Activated T-cell treated with anti-CD3 and anti-CD28 coated beads for 4 hours (primary cell): ENCODE measurements around the gene ANKS1B.

Source experiments
- DNase-seq: peaks from one replicate; pipeline ENCODE4 v3.0.0-alpha.2; 2020

The ANKS1B gene

GRCh38 chr12:99435095-99435791 lies 549.5 kb downstream of the ANKS1B start:
- no peak for DNase-seq

GRCh38 chr12:99433155-99433554 lies 551.6 kb downstream of the ANKS1B start:
- no peak for DNase-seq

DNA sequence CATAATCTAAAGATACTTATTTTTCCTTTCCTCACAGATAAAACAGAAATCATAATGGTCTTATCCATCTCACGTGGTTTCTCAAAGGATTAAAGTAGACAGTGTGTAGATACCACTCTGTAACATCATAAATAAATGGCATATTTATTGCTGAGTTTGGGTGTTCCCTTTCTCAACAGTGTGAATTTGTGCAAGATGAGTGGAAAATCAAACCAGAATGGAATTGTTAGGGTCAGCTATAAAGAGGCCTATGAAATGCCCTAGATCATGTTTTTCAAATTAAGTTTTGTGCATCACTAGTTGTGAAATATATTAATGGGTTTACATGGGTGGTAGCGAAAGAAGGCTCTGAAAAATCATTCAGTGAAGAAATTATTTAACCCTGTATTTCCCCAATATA lies 553.5 kb downstream of the ANKS1B start:
- DNase-seq: no peak

DNA sequence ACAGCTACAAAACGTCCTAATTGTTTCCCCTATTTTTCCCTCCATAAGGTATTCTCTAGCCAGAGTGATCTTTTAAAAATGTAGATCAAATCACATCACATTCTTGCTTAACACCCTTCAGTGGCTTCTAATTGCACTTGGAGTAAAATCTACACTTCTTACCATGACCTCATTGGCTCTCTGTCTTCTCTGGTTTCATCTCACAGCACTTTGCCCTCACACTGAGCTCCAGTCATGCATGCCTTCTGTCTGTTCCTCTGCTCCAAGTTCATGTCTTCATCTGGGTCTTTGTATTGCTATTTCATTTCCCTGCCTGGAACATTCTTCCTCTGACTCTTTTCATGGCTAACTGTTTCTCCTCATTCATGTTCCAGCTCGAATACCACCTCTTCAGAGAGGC lies 557.6 kb downstream of the ANKS1B start:
- no peak for DNase-seq

DNA sequence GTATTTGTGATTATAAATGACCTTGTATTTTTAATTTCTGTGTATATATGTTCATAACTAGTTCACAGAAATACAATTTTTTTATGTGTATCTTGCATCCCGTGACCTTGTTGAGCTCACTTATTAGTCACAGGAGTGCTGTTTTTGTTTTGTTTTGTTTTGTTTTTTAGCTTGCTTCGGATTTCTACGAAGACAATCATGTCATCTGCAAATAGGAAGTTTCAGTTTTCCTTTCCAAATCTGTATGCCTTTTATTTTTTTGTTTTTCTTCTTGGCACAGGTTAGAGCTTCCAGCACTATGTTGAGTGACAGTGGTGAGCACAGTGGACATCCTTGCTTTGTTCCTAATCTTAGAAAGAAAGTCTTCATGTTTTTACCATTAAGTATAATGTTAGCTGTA lies 566.4 kb downstream of the ANKS1B start:
- no peak for DNase-seq

DNA sequence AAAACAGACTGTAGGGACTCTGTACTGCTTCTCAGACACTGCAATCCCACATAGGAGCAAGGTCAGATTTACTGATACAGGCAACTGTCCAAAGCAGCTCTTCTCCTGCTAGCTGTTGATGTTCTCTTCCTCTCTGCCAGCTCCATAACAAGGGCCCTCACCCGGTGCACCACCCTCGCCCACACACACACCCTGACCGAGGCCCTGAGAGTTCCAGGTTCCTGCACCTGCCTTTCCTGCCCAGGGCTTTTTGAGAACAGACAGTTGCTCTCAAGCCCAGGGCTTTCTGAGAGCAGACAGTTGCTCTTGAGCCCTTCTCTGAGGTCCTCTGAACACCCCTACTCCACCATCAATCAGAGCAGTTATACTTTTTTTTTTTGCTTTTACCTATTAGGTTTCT lies 571.0 kb downstream of the ANKS1B start:
- no peak for DNase-seq

- DNase-seq: no peak
These were observed 591.0 kb downstream of the ANKS1B start for GRCh38 chr12:99393763-99394162.

DNA sequence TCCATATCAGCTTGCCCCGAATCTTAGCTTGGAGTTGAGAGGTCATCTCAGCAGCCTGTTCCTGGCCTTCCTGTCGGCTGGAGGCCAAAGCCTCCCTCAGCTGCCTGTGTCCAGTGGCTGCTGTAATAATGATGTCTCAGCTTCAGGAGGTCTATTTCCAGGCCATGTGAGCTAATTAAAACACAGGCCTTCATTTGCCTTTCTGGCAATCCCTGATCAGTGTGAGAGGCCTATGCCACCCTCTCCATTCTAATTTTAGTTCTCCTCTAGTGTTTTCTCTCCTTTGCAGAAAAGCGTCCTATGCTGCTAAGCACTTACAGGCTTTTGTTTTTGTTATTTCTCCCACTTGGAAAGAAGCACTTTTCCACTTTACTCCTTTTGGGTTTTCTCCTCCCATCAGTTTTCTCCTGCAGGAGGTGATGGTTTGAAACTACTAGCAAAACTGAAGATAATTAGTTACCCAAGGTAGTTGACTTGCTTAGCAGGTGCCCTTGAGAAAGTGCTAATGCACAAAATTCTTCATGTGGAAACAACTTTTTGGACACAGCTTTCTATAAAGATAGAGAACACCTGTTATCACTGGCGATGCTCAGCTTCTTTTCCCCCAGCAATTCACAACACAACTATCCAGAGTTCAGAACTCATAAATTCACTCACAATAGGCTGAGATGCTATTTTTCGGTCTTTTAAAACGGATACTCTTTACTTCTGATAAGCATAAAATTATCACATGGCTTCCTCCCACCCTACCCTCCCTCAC lies 592.5 kb downstream of the ANKS1B start:
- DNase-seq: no peak

GRCh38 chr12:99390707-99391106 lies 594.0 kb downstream of the ANKS1B start:
- DNase-seq: no peak

GRCh38 chr12:99389751-99390150 lies 595.0 kb downstream of the ANKS1B start:
- DNase-seq: no peak

GRCh38 chr12:99388671-99389195 lies 596.0 kb downstream of the ANKS1B start:
- DNase-seq: no peak

- no peak for DNase-seq
These were observed 597.1 kb downstream of the ANKS1B start for GRCh38 chr12:99387661-99388060.

GRCh38 chr12:99386907-99387306 lies 597.8 kb downstream of the ANKS1B start:
- DNase-seq: no peak

DNA sequence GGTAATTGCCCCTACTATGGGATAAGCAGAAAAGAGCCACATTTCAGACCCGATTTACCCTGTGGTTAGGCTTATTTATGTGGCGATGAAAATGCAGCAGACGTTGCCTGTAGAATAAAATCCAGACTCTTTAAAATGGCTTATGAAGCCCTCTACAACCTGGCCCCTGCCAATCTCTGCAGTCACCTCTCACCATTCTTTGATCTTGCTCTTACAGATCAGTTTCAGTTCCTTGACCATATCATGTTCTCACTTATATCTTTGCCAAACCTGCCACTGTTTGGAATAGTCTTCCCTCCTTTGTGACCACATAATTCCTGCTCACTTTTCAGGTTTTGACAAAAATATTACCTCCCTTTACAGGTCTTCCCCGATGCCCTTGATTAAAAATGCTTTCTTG lies 601.5 kb downstream of the ANKS1B start:
- DNase-seq: no peak

DNA sequence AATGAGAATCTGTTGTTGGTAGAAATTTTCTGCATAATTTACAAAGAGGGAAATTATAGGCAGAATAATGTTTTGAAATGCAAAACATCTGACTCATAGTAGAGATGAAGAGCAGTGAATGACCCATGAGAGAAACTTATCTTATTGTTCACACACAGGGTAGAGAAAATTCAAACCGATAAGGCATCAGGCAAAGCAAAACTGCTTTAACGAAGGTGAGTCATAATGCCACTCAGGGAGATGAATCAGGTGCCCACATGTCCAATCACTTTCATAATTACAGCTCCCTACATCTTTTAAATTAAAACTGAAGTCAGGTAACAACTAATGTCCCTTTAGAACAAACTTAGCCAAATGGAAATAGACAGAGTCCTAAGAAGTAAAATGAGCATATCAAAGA lies 602.7 kb downstream of the ANKS1B start:
- no peak for DNase-seq

DNA sequence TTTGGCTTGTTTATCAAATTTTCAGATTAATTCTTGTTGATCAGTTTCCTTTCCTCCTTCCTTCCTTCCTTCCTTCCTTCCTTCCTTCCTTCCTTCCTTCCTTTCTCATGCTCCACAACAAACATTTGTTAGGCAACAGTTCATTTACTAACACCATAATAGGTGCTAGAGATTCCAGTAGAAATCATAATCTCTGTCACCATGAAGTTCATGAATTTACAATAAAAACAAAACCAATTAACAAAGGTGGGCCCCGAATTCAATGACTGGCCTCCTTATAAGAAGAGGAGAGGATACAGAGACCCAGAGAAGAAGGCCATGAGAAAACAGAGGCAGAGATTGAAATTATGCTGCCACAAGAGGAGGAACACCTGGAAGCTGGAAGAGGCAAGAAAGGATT lies 604.0 kb downstream of the ANKS1B start:
- DNase-seq: no peak

- no peak for DNase-seq
These were observed 610.7 kb downstream of the ANKS1B start for GRCh38 chr12:99374023-99374422.

DNA sequence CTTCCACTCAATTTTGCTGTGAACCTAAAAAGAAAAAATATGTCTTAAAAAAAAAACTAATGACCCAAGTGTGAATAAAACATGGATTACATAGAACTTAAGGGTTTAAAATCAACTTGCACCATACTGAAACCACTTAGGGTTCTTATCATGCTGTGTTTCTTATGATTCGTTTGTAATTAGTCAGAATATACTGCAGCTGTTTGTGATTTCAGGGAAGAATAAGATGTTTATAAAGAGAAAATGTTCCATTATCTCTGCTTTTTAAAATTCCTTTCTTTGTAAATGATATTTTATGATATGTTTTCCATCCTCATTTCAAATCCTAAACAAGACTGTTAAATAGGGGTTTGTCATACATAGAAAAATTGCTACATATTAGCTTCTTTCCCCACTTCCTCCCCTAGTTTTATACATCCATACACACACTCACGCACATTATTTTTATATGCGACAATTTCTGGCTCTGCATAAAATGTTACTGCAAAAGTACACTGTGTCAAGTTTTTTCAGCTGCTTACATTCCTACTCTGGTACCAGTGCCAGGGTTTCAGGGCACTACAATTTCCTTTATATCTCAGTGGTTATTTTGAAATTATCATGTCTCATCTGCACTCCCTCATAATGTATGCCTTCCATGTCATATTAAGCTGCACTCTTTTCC lies 612.3 kb downstream of the ANKS1B start:
- no peak for DNase-seq

DNA sequence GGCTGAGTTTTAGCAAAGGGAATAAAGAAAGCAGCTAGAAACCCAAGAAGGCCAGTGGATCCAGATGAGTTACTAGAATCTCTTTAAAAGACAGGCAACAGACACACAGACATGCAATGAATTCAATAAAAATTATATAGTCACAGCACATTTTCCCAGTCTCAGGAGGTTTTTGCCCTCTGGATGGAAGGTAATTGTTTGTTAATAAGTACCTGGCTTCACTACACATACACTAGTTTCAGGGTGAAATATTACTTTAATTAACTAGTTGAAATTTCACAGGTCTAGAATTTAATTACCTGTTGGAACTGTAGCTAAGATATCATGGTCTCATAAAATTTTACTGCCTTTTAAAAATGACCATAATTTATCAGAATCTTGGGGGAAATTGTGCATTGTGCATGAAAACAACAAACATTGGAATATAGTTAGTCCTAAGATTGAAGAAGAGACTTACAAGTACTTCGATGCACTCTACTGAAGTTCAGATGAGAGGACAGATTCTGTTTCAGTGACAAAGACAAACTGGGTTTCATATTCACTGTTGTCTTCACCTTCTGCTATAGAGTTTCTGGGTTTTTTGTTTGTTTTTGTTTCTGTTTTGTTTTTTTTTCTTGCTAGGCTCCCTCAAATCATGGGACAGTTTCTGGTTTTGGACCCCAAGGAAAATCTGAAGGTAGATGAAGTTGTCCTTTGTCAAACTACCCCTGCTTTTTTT lies 614.2 kb downstream of the ANKS1B start:
- no peak for DNase-seq

DNA sequence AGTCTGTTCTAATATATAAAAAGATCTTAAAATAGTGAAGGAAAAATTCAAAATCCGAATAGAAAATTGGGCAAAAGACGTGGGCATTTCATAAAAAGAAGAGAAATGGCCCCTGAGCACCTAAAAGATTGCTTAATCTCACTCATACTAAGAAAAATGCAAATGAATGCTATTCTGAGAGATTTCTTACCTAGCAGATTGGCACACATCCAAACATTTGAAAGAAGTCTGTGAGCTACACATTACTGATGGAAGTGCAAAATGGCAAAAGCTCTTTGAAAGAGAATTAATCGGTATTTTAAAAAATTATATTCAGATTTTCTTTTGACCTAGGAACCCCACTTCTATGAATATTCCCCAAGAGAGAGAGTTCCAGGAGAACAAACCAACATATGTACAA lies 617.6 kb downstream of the ANKS1B start:
- DNase-seq: no peak

DNA sequence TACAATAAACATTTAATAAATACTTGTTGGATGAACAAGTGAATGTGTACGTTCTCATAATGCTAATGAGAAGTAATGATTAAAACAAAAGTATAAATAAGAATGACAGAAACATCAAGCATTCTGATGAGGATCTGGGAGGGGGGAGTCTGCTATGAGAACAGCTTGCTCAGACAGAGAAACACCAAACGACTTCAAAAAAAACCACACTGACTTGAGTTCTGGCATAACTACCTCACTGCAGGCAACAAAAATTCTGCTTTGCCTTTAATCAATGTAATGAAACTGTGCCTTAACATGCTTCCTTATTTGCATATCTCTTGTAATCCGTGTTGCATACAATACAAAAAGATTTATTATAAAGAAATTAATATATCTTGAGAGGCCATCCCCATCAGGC lies 632.5 kb downstream of the ANKS1B start:
- no peak for DNase-seq

GRCh38 chr12:99343960-99344359 lies 640.8 kb downstream of the ANKS1B start:
- no peak for DNase-seq

DNA sequence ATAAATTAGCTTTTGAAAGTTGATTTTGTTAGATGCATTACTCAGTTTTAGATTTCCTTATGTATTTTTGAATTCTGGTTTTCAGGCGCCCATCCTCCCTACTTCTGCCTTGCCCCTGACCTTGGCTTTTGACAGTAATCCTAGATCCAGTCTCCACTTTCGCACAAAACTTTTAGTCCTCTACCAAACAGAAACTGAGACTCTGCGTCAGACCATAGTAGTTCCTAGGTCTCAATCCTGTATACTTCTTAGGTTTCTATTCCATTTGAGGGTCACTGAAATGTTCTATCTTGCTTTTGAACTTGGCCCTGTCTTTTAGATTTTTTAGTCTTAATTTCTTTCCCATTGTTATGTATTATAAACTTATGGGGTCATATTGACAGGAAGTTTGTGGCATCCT lies 645.1 kb downstream of the ANKS1B start:
- no peak for DNase-seq
